ENCODE data around the gene ERGIC3. TPM values are rescaled to one million over a fixed set of nuclear protein-coding genes. Genes with fewer than 3 reads are reported as not detected.
A peak's percentile ranks its signal among the peaks of the same experiment; 100 is the strongest.
"Not testable (repeated sequence)": the region's sequence is repeated elsewhere in the genome, so short reads cannot be mapped to it uniquely, and the experiment has no call there.

The ERGIC3 gene
- total and polyA plus RNA-seq, 7 donors, result 61.7 to 83.5 (median 67.9) TPM

GRCh38 chr20:35515341-35515740 is 26.5 kb upstream of the ERGIC3 start:
- intact Hi-C loops (cut with DNase I), result no loop called here
- no peaks in the 10 kb centered on the region for H3K4me1 ChIP-seq
- WGBS, 3 donors, result 93 to 100% (median 94%) methylated on average over 4 of the region's 4 CpGs
- no peaks in the 10 kb centered on the region for H3K9me3 ChIP-seq
- H3K27me3 ChIP-seq (ENCODE audit: insufficient read depth in 3 of 3, low read length in 2 of 3), result no peaks in the 10 kb centered on the region
- H3K27ac ChIP-seq, result no peak overlapping the region
- H3K36me3 ChIP-seq (ENCODE audit: insufficient read depth in 1 of 2, low read depth in 1 of 2), result peaks cover 0 to 48% of the 10 kb centered on the region in 2 donors
- DNase-seq, result no peak
- ATAC-seq, result no peak
- no peak overlapping the region for H3K4me3 ChIP-seq
- TF ChIP-seq, protein P1, sequence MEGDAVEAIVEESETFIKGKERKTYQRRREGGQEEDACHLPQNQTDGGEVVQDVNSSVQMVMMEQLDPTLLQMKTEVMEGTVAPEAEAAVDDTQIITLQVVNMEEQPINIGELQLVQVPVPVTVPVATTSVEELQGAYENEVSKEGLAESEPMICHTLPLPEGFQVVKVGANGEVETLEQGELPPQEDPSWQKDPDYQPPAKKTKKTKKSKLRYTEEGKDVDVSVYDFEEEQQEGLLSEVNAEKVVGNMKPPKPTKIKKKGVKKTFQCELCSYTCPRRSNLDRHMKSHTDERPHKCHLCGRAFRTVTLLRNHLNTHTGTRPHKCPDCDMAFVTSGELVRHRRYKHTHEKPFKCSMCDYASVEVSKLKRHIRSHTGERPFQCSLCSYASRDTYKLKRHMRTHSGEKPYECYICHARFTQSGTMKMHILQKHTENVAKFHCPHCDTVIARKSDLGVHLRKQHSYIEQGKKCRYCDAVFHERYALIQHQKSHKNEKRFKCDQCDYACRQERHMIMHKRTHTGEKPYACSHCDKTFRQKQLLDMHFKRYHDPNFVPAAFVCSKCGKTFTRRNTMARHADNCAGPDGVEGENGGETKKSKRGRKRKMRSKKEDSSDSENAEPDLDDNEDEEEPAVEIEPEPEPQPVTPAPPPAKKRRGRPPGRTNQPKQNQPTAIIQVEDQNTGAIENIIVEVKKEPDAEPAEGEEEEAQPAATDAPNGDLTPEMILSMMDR (IDR thresholded peaks at IDR 0.05), result no peak

DNA sequence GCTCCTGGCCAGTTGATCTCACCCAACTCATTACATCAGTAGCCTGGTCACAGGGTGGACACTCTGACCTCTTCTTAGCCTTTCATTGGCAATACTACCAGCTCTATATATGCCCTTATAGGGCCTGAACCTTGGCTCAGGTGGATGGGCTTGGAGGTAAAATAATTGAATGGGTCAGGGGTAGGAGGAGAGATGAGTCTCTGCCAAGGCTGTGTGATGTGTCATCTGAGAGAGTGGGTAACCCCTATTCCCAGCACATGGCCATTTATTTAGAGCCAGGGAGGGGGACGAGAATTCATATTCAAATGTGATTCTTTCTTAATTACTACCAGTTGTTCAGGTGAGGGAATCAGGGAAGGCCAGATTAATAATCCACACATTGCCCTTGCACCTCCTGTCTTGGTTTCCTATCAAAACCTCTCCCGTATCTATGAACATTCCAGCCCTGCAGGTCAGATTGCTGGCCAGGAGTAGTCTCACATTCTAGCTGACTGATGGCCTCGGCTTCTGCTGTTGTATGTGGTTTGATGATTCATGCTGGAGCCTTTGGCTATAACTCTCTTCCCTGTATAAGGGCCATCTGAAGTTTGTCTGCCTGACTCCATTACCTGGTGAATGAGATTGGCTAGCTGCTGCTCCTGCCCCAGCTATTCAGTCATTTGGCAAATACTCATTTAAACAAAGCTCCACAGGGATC is 25.8 kb upstream of the ERGIC3 start:
- no peaks in the 10 kb centered on the region for H3K27me3 ChIP-seq (ENCODE audit: insufficient read depth in 3 of 3, low read length in 2 of 3)
- WGBS, 3 donors, result 56 to 79% (median 59%) methylated on average over 3 of the region's 3 CpGs
- no peak overlapping the region for H3K4me3 ChIP-seq
- no peak for DNase-seq
- no peaks in the 10 kb centered on the region for H3K4me1 ChIP-seq
- ATAC-seq, result peak; percentile 64 to 89 (median 86)
- H3K27ac ChIP-seq, result peak overlapping the region; percentile 17
- H3K9me3 ChIP-seq, result no peaks in the 10 kb centered on the region
- TF ChIP-seq, protein P1 (IDR thresholded peaks at IDR 0.05), result no peak
- H3K36me3 ChIP-seq (ENCODE audit: insufficient read depth in 1 of 2, low read depth in 1 of 2), result peaks cover 0 to 41% of the 10 kb centered on the region in 2 donors
- intact Hi-C loops (cut with DNase I), result no loop called here

GRCh38 chr20:35517125-35517524 is 24.8 kb upstream of the ERGIC3 start:
- H3K9me3 ChIP-seq, result no peaks in the 10 kb centered on the region
- 5 to 40% (median 21%) methylated on average over 1 of the region's 1 CpG for WGBS, 3 donors
- H3K4me3 ChIP-seq, result no peak overlapping the region
- intact Hi-C loops (cut with DNase I), result no loop called here
- no peak overlapping the region for H3K27ac ChIP-seq
- H3K36me3 ChIP-seq (ENCODE audit: insufficient read depth in 1 of 2, low read depth in 1 of 2), result peaks cover 0 to 30% of the 10 kb centered on the region in 2 donors
- H3K4me1 ChIP-seq, result no peaks in the 10 kb centered on the region
- ATAC-seq (no peak), DNase-seq (no peak)
- H3K27me3 ChIP-seq (ENCODE audit: insufficient read depth in 3 of 3, low read length in 2 of 3), result no peaks in the 10 kb centered on the region
- TF ChIP-seq, protein P1 (IDR thresholded peaks at IDR 0.05), result no peak

GRCh38 chr20:35517767-35518166 is 24.1 kb upstream of the ERGIC3 start:
- 93 to 95% (median 95%) methylated on average over 5 of the region's 5 CpGs for WGBS, 3 donors
- ATAC-seq; H3K27ac ChIP-seq; H3K4me1 ChIP-seq; H3K27me3 ChIP-seq (ENCODE audit: insufficient read depth in 3 of 3, low read length in 2 of 3); H3K4me3 ChIP-seq; H3K9me3 ChIP-seq; intact Hi-C loops (cut with DNase I); DNase-seq: not testable (repeated sequence)
- H3K36me3 ChIP-seq (ENCODE audit: insufficient read depth in 1 of 2, low read depth in 1 of 2), result peaks cover 0 to 25% of the 10 kb centered on the region in 2 donors

DNA sequence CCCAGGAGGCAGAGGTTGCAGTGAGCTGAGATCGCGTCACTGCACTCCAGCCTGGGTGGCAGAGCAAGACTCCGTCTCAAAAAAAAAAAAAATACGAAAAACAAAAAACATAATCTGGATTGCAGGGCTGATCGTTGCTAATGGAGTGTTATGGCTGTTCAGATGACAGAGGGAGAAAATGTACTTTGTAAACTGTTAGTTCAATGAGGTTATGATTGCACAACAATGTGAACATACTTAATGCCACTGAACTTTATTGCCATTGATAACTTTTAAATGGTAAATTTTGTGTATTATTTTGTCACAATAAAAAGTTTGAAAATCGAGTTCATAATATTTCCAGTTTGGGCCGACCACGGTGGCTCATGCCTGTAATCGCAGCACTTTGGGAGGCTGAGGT is 22.9 kb upstream of the ERGIC3 start:
- no peak overlapping the region for H3K4me3 ChIP-seq
- intact Hi-C loops (cut with DNase I), result no loop called here
- H3K36me3 ChIP-seq (ENCODE audit: insufficient read depth in 1 of 2, low read depth in 1 of 2), result peaks cover 0 to 16% of the 10 kb centered on the region in 2 donors
- TF ChIP-seq, protein P1 (IDR thresholded peaks at IDR 0.05), result no peak
- H3K27me3 ChIP-seq (ENCODE audit: insufficient read depth in 3 of 3, low read length in 2 of 3), result no peaks in the 10 kb centered on the region
- no peak overlapping the region for H3K27ac ChIP-seq
- 86 to 90% (median 90%) methylated on average over 9 of the region's 9 CpGs for WGBS, 3 donors
- DNase-seq, result no peak
- H3K4me1 ChIP-seq, result no peaks in the 10 kb centered on the region
- no peak for ATAC-seq
- no peaks in the 10 kb centered on the region for H3K9me3 ChIP-seq
